HepG2 (cell line): ENCODE measurements around the gene USP10. TPM values are rescaled to one million over a fixed set of nuclear protein-coding genes. Genes with fewer than 3 reads are reported as not detected.

Experiments
- ATAC-seq: fragments of 200-7000 bp; cut with Tn5 transposase; 3 replicates; pipeline ENCODE4 v1.9.1; 2020; ENCODE audit warnings: mild to moderate bottlenecking, moderate library complexity
- BruUV-seq: library from RNA; stranded (reverse); fragments of 400-500 nt; replicated peaks from 2 replicates; lab custom pipeline; 2021; lab: Mats Ljungman, UMichigan
- CTCF ChIA-PET: fragments of 300-600 bp; formaldehyde crosslinking; extraction: SDS; loops from one replicate; lab custom pipeline; 2021; ENCODE audit warnings: low total read pairs, inconsistent platforms, low intra/inter-chr PET ratio; lab: Yijun Ruan, JAX
- POLR2A ChIA-PET: fragments of 350-600 bp; sonication (Branson Sonifier 250); formaldehyde crosslinking; loops from one replicate; lab custom pipeline; 2020; ENCODE audit warnings: antibody characterized with exemption, inconsistent platforms; lab: Yijun Ruan, JAX
- DNase-seq: peaks from one replicate; pipeline ENCODE4 v3.0.0-alpha.2; 2015; ENCODE audit warnings: low spot score
- FAIRE-seq: peaks from 3 replicates; lab custom pipeline; 2011; peaks lifted over from hg19 to GRCh38; lab: Jason Lieb, UNC
- H2AFZ ChIP-seq: one replicate; pipeline ENCODE4 v1.6.1; 2011; ENCODE audit warnings: low read length, inconsistent platforms
- H3K27ac ChIP-seq: fragments of 300-600 bp; 3 replicates; pipeline ENCODE4 v1.8.0; 2011; ENCODE audit warnings: mixed run types, mild to moderate bottlenecking, mixed read lengths, low read length, inconsistent platforms; ENCODE audit not compliant: insufficient read depth; ENCODE audit errors: extremely low read length
- H3K27me3 ChIP-seq, 2 experiments: fragments of 200-600 bp in 1 of 2; 2 replicates in 1 of 2; 3 replicates in 1 of 2; pipeline versions ENCODE4 v1.6.0 to v1.8.0; 2011; ENCODE audit warnings: low read length in 2 of 2, mild to moderate bottlenecking in 2 of 2, moderate library complexity in 2 of 2, inconsistent platforms in 1 of 2; ENCODE audit not compliant: insufficient read depth in 2 of 2, control insufficient read depth in 1 of 2
- H3K36me3 ChIP-seq, 2 experiments: fragments of 200-600 bp in 1 of 2; replicated peaks in 1 of 2; 2 replicates in 1 of 2; 3 replicates in 1 of 2; pipeline versions ENCODE4 v1.5.1 to v1.8.0; 2011; ENCODE audit warnings: low read length in 2 of 2, inconsistent platforms in 1 of 2; ENCODE audit not compliant: insufficient read depth in 2 of 2, control insufficient read depth in 1 of 2
- H3K4me1 ChIP-seq: 2 replicates; pipeline ENCODE4 v1.5.1; 2012; ENCODE audit warnings: low read length, inconsistent platforms; ENCODE audit not compliant: insufficient read depth
- H3K4me2 ChIP-seq: 2 replicates; pipeline ENCODE4 v1.6.0; 2011; ENCODE audit warnings: low read depth, low read length, inconsistent platforms
- H3K4me3 ChIP-seq, 3 experiments: fragments of 200-600 bp in 1 of 3; sonication (generic), shearing (Covaris generic) in 1 of 3; replicated peaks in 1 of 3; 2 replicates each; pipeline ENCODE4 v1.5.1; 2011 to 2016; ENCODE audit warnings: low read length in 3 of 3, inconsistent platforms in 2 of 3, low read depth in 2 of 3, mild to moderate bottlenecking in 2 of 3, control low read depth in 1 of 3, mixed read lengths in 1 of 3; ENCODE audit not compliant: insufficient read depth in 1 of 3
- H3K79me2 ChIP-seq: one replicate; pipeline ENCODE4 v1.6.1; 2011; ENCODE audit warnings: low read length, inconsistent platforms; ENCODE audit not compliant: insufficient read depth
- H3K9ac ChIP-seq: 2 replicates; pipeline ENCODE4 v1.6.0; 2011; ENCODE audit warnings: mild to moderate bottlenecking, low read depth, low read length, inconsistent platforms; ENCODE audit not compliant: insufficient read depth
- H3K9me3 ChIP-seq: 2 replicates; pipeline ENCODE4 v1.5.1; 2012; ENCODE audit warnings: mild to moderate bottlenecking, low read length
- H4K20me1 ChIP-seq: 2 replicates; pipeline ENCODE4 v1.6.0; 2011; ENCODE audit warnings: inconsistent platforms, mild to moderate bottlenecking, low read length, moderate library complexity; ENCODE audit not compliant: insufficient read depth
- CBX1 ChIP-seq: IDR thresholded peaks from one replicate; pipeline ENCODE4 v1.6.1; 2016; ENCODE audit warnings: antibody characterized with exemption, low read depth
- CCDC6 ChIP-seq: sonication (generic); formaldehyde crosslinking; IDR thresholded peaks from 2 replicates; pipeline ENCODE4 v1.8.1; 2022; ENCODE audit warnings: mild to moderate bottlenecking, missing genetic modification reagents, moderate library complexity
- CREM ChIP-seq, 2 experiments: sonication (generic) in 1 of 2; formaldehyde crosslinking in 1 of 2; IDR thresholded peaks; 2 replicates each; pipeline versions ENCODE4 v1.4.0 to v1.6.1; 2016 to 2020; ENCODE audit warnings: antibody characterized with exemption in 1 of 2, mild to moderate bottlenecking in 1 of 2, missing genetic modification reagents in 1 of 2
- ISL2 ChIP-seq: sonication (generic); formaldehyde crosslinking; IDR thresholded peaks from 2 replicates; pipeline ENCODE4 v1.5.0; 2020; ENCODE audit warnings: missing genetic modification reagents
- KLF15 ChIP-seq: sonication (generic); formaldehyde crosslinking; IDR thresholded peaks from 2 replicates; pipeline ENCODE4 v1.8.1; 2023; ENCODE audit warnings: borderline replicate concordance, mild to moderate bottlenecking, inconsistent platforms, missing genetic modification reagents, mixed read lengths
- MAF1 ChIP-seq: sonication (generic); formaldehyde crosslinking; IDR thresholded peaks from 2 replicates; pipeline ENCODE4 v1.5.0; 2020; ENCODE audit warnings: missing genetic modification reagents, borderline replicate concordance
- MTF1 ChIP-seq: sonication (generic); formaldehyde crosslinking; IDR thresholded peaks from 2 replicates; pipeline ENCODE4 v1.5.0; 2020; ENCODE audit warnings: missing genetic modification reagents
- SRSF1 ChIP-seq: fragments of 200-400 bp; formaldehyde crosslinking; optimal IDR thresholded peaks from 2 replicates; pipeline ENCODE3; 2017; ENCODE audit warnings: mild to moderate bottlenecking, low read depth, low read length, moderate library complexity
- TMF1 ChIP-seq: sonication (generic); formaldehyde crosslinking; IDR thresholded peaks from 2 replicates; pipeline ENCODE4 v1.8.1; 2022; ENCODE audit warnings: low read depth, missing genetic modification reagents
- TP53 ChIP-seq: sonication (generic); formaldehyde crosslinking; conservative IDR thresholded peaks from 2 replicates; pipeline ENCODE4 v1.4.0; 2020; ENCODE audit warnings: missing genetic modification reagents
- ZNF431 ChIP-seq: sonication (generic); formaldehyde crosslinking; IDR thresholded peaks from 2 replicates; pipeline ENCODE4 v1.9.0; 2022; ENCODE audit warnings: missing genetic modification reagents, low read depth, mild to moderate bottlenecking, borderline replicate concordance
- ZNF563 ChIP-seq: sonication (generic); formaldehyde crosslinking; IDR thresholded peaks from 2 replicates; pipeline ENCODE4 v1.8.0; 2022; ENCODE audit warnings: mild to moderate bottlenecking, moderate library complexity, missing genetic modification reagents
- ZNF644 ChIP-seq: IDR thresholded peaks from 2 replicates; pipeline ENCODE4 v1.6.1; 2016; ENCODE audit warnings: low read depth
- ZNF781 ChIP-seq: sonication (generic); formaldehyde crosslinking; IDR thresholded peaks from 2 replicates; pipeline ENCODE4 v1.5.1; 2020; ENCODE audit warnings: borderline replicate concordance, mild to moderate bottlenecking, missing genetic modification reagents; ENCODE audit errors: not compliant biosample characterization
- WGBS: methylation state at CpG from one replicate; pipeline ENCODE4 v1.1.6; 2017; ENCODE audit warnings: low lambda C conversion rate; 5-methylcytosine and 5-hydroxymethylcytosine counted together
- in situ Hi-C: cut with HindIII; loops from 2 replicates; pipeline ENCODE4 v1.10.0; 2017; ENCODE audit warnings: low pct_unique_long_range_greater_than_20kb; ENCODE audit not compliant: extremely low pct_ligation_motif_present
- intact Hi-C: fragments of 100-400 bp; cut with micrococcal nuclease; formaldehyde crosslinking; loops from one replicate; pipeline ENCODE4 v1.10.0; 2022; ENCODE audit not compliant: unreplicated experiment
- polyA plus RNA-seq, 8 experiments: library from polyadenylated mRNA; depleted of rRNA in 3 of 8; stranded (reverse) in 7 of 8; unstranded in 1 of 8; fragments of >200 nt; fragmentation: Illumina TruSeq in 4 of 8; extraction: Trizol in 4 of 8; gene quantifications; 2 replicates each; pipeline versions ENCODE4 v1.2.1 to v1.2.3, GENCODE V29; 2011 to 2016; ENCODE audit warnings: low read depth in 4 of 8, missing spikeins in 1 of 8, mixed read lengths in 1 of 8; ENCODE audit not compliant: insufficient read depth in 1 of 8
- total RNA-seq, 5 experiments: library from RNA; depleted of rRNA; stranded (reverse); fragments of >200 nt; fragmentation: Illumina TruSeq; extraction: Trizol; gene quantifications; 2 replicates each; pipeline ENCODE4 v1.2.3, GENCODE V29; 2016; ENCODE audit warnings: low read depth in 1 of 5
- TF ChIP-seq, protein P1 (sequence below): sonication (generic); formaldehyde crosslinking; IDR thresholded peaks from 2 replicates; pipeline ENCODE4 v1.4.0; 2020; ENCODE audit warnings: missing genetic modification reagents, borderline replicate concordance
- TF ChIP-seq, protein P2 (sequence below): sonication (generic); formaldehyde crosslinking; conservative IDR thresholded peaks from 2 replicates; pipeline ENCODE4 v1.8.1; 2023; ENCODE audit warnings: missing genetic modification reagents
- TF ChIP-seq, protein P3 (sequence below): sonication (generic); formaldehyde crosslinking; IDR thresholded peaks from 2 replicates; pipeline ENCODE4 v1.4.0; 2020; ENCODE audit warnings: low read depth, mild to moderate bottlenecking, missing genetic modification reagents
- TF ChIP-seq, protein P4 (sequence below): sonication (generic); formaldehyde crosslinking; IDR thresholded peaks from 2 replicates; pipeline ENCODE4 v1.5.0; 2020; ENCODE audit warnings: missing genetic modification reagents

Gene USP10
- total and polyA plus RNA-seq, 2 of the 13 experiments (the other 11 are each of a cell fraction or from before 2014, with no cell fraction given): 79.1 to 122 TPM

DNA sequence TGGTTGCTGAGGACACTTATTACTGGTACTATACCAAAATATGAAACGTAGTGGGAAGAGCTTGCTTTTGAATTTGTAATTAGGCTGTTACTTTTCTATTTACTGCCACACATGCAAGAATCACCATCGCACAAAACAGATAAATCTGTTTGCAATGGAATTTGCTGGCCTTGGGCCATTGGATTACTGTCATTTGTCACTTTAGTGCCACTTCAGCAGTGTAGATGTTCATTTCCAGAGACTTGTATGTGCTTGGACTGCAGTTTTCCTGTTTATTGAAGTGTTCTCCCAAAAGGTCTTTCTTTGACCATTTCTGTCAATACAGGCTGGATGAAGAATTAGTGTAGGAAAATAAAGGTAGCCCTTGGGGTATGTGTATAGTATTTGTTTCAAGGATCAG, 4.5 kb downstream of the USP10 start:
- CTCF ChIA-PET: no interaction called here
- intact Hi-C loops: no loop called here
- TF ChIP-seq, protein P1, sequence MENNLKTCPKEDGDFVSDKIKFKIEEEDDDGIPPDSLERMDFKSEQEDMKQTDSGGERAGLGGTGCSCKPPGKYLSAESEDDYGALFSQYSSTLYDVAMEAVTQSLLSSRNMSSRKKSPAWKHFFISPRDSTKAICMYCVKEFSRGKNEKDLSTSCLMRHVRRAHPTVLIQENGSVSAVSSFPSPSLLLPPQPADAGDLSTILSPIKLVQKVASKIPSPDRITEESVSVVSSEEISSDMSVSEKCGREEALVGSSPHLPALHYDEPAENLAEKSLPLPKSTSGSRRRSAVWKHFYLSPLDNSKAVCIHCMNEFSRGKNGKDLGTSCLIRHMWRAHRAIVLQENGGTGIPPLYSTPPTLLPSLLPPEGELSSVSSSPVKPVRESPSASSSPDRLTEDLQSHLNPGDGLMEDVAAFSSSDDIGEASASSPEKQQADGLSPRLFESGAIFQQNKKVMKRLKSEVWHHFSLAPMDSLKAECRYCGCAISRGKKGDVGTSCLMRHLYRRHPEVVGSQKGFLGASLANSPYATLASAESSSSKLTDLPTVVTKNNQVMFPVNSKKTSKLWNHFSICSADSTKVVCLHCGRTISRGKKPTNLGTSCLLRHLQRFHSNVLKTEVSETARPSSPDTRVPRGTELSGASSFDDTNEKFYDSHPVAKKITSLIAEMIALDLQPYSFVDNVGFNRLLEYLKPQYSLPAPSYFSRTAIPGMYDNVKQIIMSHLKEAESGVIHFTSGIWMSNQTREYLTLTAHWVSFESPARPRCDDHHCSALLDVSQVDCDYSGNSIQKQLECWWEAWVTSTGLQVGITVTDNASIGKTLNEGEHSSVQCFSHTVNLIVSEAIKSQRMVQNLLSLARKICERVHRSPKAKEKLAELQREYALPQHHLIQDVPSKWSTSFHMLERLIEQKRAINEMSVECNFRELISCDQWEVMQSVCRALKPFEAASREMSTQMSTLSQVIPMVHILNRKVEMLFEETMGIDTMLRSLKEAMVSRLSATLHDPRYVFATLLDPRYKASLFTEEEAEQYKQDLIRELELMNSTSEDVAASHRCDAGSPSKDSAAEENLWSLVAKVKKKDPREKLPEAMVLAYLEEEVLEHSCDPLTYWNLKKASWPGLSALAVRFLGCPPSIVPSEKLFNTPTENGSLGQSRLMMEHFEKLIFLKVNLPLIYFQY (CRISPR knock-in tag): no peak
- TF ChIP-seq ZNF781 (CRISPR knock-in tag) (no peak), CCDC6 (CRISPR knock-in tag) (no peak), CREM (IDR thresholded peaks at IDR 0.05) (no peak), CREM (CRISPR knock-in tag; IDR thresholded peaks at IDR 0.05) (no peak), TMF1 (CRISPR knock-in tag) (no peak), KLF15 (CRISPR knock-in tag) (no peak), CBX1 (no peak), ZNF431 (CRISPR knock-in tag) (no peak), ZNF563 (CRISPR knock-in tag) (no peak), MAF1 (CRISPR knock-in tag) (0 out of 2 replicates have a peak, but pooled peaks have one; percentile 44), SRSF1 (no peak), ISL2 (CRISPR knock-in tag) (no peak), ZNF644 (CRISPR knock-in tag) (no peak), TP53 (CRISPR knock-in tag) (0 out of 2 replicates have a peak, but pooled peaks have one; percentile 48), MTF1 (0 out of 2 replicates have a peak, but pooled peaks have one; percentile 23)
- TF ChIP-seq, protein P2, sequence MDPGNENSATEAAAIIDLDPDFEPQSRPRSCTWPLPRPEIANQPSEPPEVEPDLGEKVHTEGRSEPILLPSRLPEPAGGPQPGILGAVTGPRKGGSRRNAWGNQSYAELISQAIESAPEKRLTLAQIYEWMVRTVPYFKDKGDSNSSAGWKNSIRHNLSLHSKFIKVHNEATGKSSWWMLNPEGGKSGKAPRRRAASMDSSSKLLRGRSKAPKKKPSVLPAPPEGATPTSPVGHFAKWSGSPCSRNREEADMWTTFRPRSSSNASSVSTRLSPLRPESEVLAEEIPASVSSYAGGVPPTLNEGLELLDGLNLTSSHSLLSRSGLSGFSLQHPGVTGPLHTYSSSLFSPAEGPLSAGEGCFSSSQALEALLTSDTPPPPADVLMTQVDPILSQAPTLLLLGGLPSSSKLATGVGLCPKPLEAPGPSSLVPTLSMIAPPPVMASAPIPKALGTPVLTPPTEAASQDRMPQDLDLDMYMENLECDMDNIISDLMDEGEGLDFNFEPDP (CRISPR knock-in tag): no peak
- TF ChIP-seq, protein P3, sequence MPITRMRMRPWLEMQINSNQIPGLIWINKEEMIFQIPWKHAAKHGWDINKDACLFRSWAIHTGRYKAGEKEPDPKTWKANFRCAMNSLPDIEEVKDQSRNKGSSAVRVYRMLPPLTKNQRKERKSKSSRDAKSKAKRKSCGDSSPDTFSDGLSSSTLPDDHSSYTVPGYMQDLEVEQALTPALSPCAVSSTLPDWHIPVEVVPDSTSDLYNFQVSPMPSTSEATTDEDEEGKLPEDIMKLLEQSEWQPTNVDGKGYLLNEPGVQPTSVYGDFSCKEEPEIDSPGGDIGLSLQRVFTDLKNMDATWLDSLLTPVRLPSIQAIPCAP (CRISPR knock-in tag): no peak
- TF ChIP-seq, protein P4, sequence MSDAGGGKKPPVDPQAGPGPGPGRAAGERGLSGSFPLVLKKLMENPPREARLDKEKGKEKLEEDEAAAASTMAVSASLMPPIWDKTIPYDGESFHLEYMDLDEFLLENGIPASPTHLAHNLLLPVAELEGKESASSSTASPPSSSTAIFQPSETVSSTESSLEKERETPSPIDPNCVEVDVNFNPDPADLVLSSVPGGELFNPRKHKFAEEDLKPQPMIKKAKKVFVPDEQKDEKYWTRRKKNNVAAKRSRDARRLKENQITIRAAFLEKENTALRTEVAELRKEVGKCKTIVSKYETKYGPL: no peak

More for the DNA sequence above, 4.5 kb downstream of the USP10 start:
- H4K20me1 ChIP-seq: peaks cover 83% of the 10 kb centered on the region
- peaks cover 91% of the 10 kb centered on the region for H3K79me2 ChIP-seq
- H3K9me3 ChIP-seq: no peaks in the 10 kb centered on the region
- peaks cover 73% of the 10 kb centered on the region for H3K4me1 ChIP-seq
- DNase-seq: no peak
- no peak overlapping the region for H3K27ac ChIP-seq
- 89% methylated on average over 2 of the region's 2 CpGs for WGBS
- peaks cover 5 to 10% of the 10 kb centered on the region in 2 experiments; a peak in 3 of 5 replicates for H3K36me3 ChIP-seq
- no peak for FAIRE-seq
- ATAC-seq: no peak
- H3K4me3 ChIP-seq: no peak overlapping the region
- no peak overlapping the region for H3K4me2 ChIP-seq
- POLR2A ChIA-PET: no interaction called here
- H3K27me3 ChIP-seq: no peaks in the 10 kb centered on the region; a peak in 1 of 5 replicates
- in situ Hi-C loops: no loop called here
- no peak overlapping the region for H2AFZ ChIP-seq
- no peak overlapping the region for H3K9ac ChIP-seq
- BruUV-seq: no TSS peak
